Smooth muscle cell of the coronary artery (primary cell): ENCODE data around the gene KDELR1. TPM values are rescaled to one million over a fixed set of nuclear protein-coding genes. Genes with fewer than 3 reads are reported as not detected.

Experiments used
- total RNA-seq: library from RNA; depleted of rRNA; stranded (reverse); fragments of >200 nt; gene quantifications from 2 replicates; pipeline ENCODE4 v1.2.3, GENCODE V29; 2014; ENCODE audit warnings: low replicate concordance

KDELR1 gene
- 44.6 and 58.3 TPM in 2 replicates for total RNA-seq

GRCh38 chr19:48391100-48392005, at the start of gene KDELR1:
Gene KDELR1 (minus strand): TSS chr19:48391551. CDS start chr19:48391358, 193 bp downstream.

GRCh38 chr19:48393559-48394330, 2.4 kb upstream of the KDELR1 start, which contains the start of gene GRIN2D:
Gene GRIN2D (plus strand): TSS chr19:48393668. CDS start chr19:48398393, 4,725 bp downstream.

GRCh38 chr19:48363810-48364597, 27.3 kb downstream of the KDELR1 start, which contains the start of the genes SYNGR4 and TMEM143:
Gene SYNGR4 (plus strand): TSS chr19:48364367. CDS start chr19:48365843, 1,476 bp downstream.
Gene TMEM143 (minus strand): TSS chr19:48363940. CDS start chr19:48363920, 20 bp downstream.

Other genes starting within 250 kb of the KDELR1 start
- 16.5 and 17.4 TPM in 2 replicates for gene LIG1, start 221.2 kb downstream of the KDELR1 start, total RNA-seq
- gene ZSWIM9, start 220.9 kb downstream of the KDELR1 start, total RNA-seq: 1.8 and 2.2 TPM in 2 replicates
- 11.0 and 12.7 TPM in 2 replicates for gene CARD8, start 135.6 kb downstream of the KDELR1 start, total RNA-seq
- 0.23 and 0.53 TPM in 2 replicates for gene ZNF114, start 121.5 kb downstream of the KDELR1 start, total RNA-seq
- 149 and 421 TPM in 2 replicates for gene EMP3, start 66.0 kb downstream of the KDELR1 start, total RNA-seq
- gene TMEM143, start 27.6 kb downstream of the KDELR1 start, total RNA-seq: 2.6 and 2.8 TPM in 2 replicates
- gene SYNGR4, start 27.2 kb downstream of the KDELR1 start, total RNA-seq: not detected in 2 replicates
- 0.23 TPM in 2 replicates for gene GRIN2D, start 2.1 kb upstream of the KDELR1 start, total RNA-seq
- gene GRWD1, start 54.4 kb upstream of the KDELR1 start, total RNA-seq: 17.8 and 22.5 TPM in 2 replicates
- gene KCNJ14, start 64.0 kb upstream of the KDELR1 start, total RNA-seq: 0.23 and 0.59 TPM in 2 replicates
- 25.4 and 51.5 TPM in 2 replicates for gene CYTH2, start 77.8 kb upstream of the KDELR1 start, total RNA-seq
- gene LMTK3, start 120.3 kb upstream of the KDELR1 start, total RNA-seq: under 0.01 and 0.08 TPM in 2 replicates
- gene SULT2B1, start 160.6 kb upstream of the KDELR1 start, total RNA-seq: 0.12 and 0.23 TPM in 2 replicates
- not detected in 2 replicates for gene SPACA4, start 215.2 kb upstream of the KDELR1 start, total RNA-seq
- 0.38 TPM in 1 of 2 replicates, not detected in the other for gene FAM83E, start 223.5 kb upstream of the KDELR1 start, total RNA-seq
- 1,963 and 2,996 TPM in 2 replicates for gene RPL18, start 227.6 kb upstream of the KDELR1 start, total RNA-seq
- 3.3 and 4.4 TPM in 2 replicates for gene SPHK2, start 228.0 kb upstream of the KDELR1 start, total RNA-seq
- gene DBP, start 245.8 kb upstream of the KDELR1 start, total RNA-seq: 2.8 and 8.1 TPM in 2 replicates